B cell (primary cell): Measurements from ENCODE around the gene WDR48. TPM values are rescaled to one million over a fixed set of nuclear protein-coding genes. Genes with fewer than 3 reads are reported as not detected.

Experiments
- ATAC-seq: fragments of 200-7000 bp; cut with Tn5 transposase; one replicate; pipeline ENCODE4 v1.10.0; 2021; ENCODE audit warnings: low read depth, mild to moderate bottlenecking, moderate number of reproducible peaks, moderate library complexity
- CTCF ChIA-PET: fragments of 350-600 bp; sonication (Branson Sonifier 250); formaldehyde crosslinking; loops from one replicate; lab custom pipeline; 2021; ENCODE audit warnings: antibody characterized with exemption, inconsistent platforms; lab: Charles Lee
- POLR2A ChIA-PET: fragments of 350-600 bp; sonication (Branson Sonifier 250); formaldehyde crosslinking; loops from one replicate; lab custom pipeline; 2021; ENCODE audit warnings: antibody characterized with exemption; lab: Charles Lee
- DNase-seq: peaks from one replicate; pipeline ENCODE4 v3.0.0; 2013
- H2AFZ ChIP-seq: 2 replicates; pipeline ENCODE4 v1.6.1; 2012; ENCODE audit warnings: mild to moderate bottlenecking, low read depth, low read length; ENCODE audit not compliant: insufficient read depth, poor library complexity, severe bottlenecking
- H3K27ac ChIP-seq, 2 donors: 1 replicate in 1 of 2; 2 replicates in 1 of 2; pipeline ENCODE4 v1.5.1; 2012 to 2013; ENCODE audit warnings: low read length in 2 of 2, mild to moderate bottlenecking in 2 of 2, moderate library complexity in 1 of 2
- H3K27me3 ChIP-seq, 4 experiments: fragments of 200-600 bp in 1 of 4; sonication (generic) in 1 of 4; replicated peaks in 1 of 4; 1 replicate in 2 of 4; 2 replicates in 2 of 4; pipeline versions ENCODE4 v1.6.1 to v1.7.0; 2013 to 2016; ENCODE audit warnings: low read length in 3 of 4, mild to moderate bottlenecking in 2 of 4, mixed read lengths in 1 of 4, moderate library complexity in 1 of 4; ENCODE audit not compliant: insufficient read depth in 4 of 4, control insufficient read depth in 3 of 4; ENCODE audit errors: control extremely low read depth in 1 of 4
- H3K36me3 ChIP-seq, 2 experiments: replicated peaks in 1 of 2; 1 replicate in 1 of 2; 2 replicates in 1 of 2; pipeline versions ENCODE4 v1.6.1 to v1.7.1; 2013; ENCODE audit warnings: low read length in 1 of 2; ENCODE audit not compliant: insufficient read depth in 2 of 2, control insufficient read depth in 1 of 2; ENCODE audit errors: control extremely low read depth in 1 of 2, extremely low read depth in 1 of 2
- H3K4me1 ChIP-seq, 2 donors: fragments of 200-600 bp in 1 of 2; sonication (generic) in 1 of 2; 1 replicate in 1 of 2; 2 replicates in 1 of 2; pipeline versions ENCODE4 v1.5.1 to v1.6.1; 2013 to 2017; ENCODE audit warnings: low read length in 2 of 2; ENCODE audit not compliant: control insufficient read depth in 2 of 2, insufficient read depth in 2 of 2
- H3K4me2 ChIP-seq: replicated peaks from 2 replicates; pipeline ENCODE3; 2012; ENCODE audit warnings: mild to moderate bottlenecking, low read depth, low read length; ENCODE audit not compliant: poor library complexity, severe bottlenecking
- H3K4me3 ChIP-seq, 5 experiments: fragments of 200-600 bp in 1 of 5; sonication (generic) in 1 of 5; 1 replicate in 3 of 5; 2 replicates in 2 of 5; pipeline versions ENCODE4 v1.5.1 to v1.7.0; 2011 to 2016; ENCODE audit warnings: low read length in 4 of 5, mild to moderate bottlenecking in 4 of 5, low read depth in 2 of 5, control low read depth in 1 of 5, moderate library complexity in 1 of 5; ENCODE audit not compliant: insufficient read depth in 1 of 5; ENCODE audit errors: control extremely low read depth in 1 of 5, extremely low read depth in 1 of 5
- H3K79me2 ChIP-seq: fragments of 200-600 bp; sonication (generic); one replicate; pipeline ENCODE4 v1.6.0; 2016; ENCODE audit warnings: low read length; ENCODE audit not compliant: control insufficient read depth, insufficient read depth
- H3K9ac ChIP-seq: fragments of 200-600 bp; sonication (generic); 2 replicates; pipeline ENCODE4 v1.6.1; 2017; ENCODE audit warnings: mild to moderate bottlenecking, low read length, moderate library complexity
- H3K9me3 ChIP-seq, 3 donors: one replicate each; pipeline versions ENCODE4 v1.6.1 to v1.7.1; 2013; ENCODE audit warnings: low read length in 2 of 3; ENCODE audit not compliant: control insufficient read depth in 2 of 3, insufficient read depth in 1 of 3; ENCODE audit errors: control extremely low read depth in 1 of 3
- H4K20me1 ChIP-seq: 2 replicates; pipeline ENCODE4 v1.6.0; 2012; ENCODE audit warnings: mild to moderate bottlenecking, low read length; ENCODE audit not compliant: insufficient read depth, control insufficient read depth, poor library complexity, severe bottlenecking
- H3K27ac Mint-ChIP-seq: one replicate; pipeline ENCODE4 v1.8.0; 2021; ENCODE audit warnings: mixed read lengths
- H3K27me3 Mint-ChIP-seq: one replicate; pipeline ENCODE4 v1.8.0; 2021; ENCODE audit warnings: mixed read lengths
- H3K4me1 Mint-ChIP-seq: one replicate; pipeline ENCODE4 v1.8.0; 2021; ENCODE audit warnings: mixed read lengths
- H3K4me3 Mint-ChIP-seq: one replicate; pipeline ENCODE4 v1.8.0; 2021; ENCODE audit warnings: mixed read lengths
- H3K9me3 Mint-ChIP-seq: one replicate; pipeline ENCODE4 v1.8.0; 2022; ENCODE audit warnings: mixed read lengths; ENCODE audit not compliant: insufficient read depth
- EZH2 ChIP-seq: IDR thresholded peaks from 2 replicates; pipeline ENCODE4 v1.6.1; 2012; ENCODE audit warnings: borderline replicate concordance, low read depth, mild to moderate bottlenecking, moderate library complexity, low read length; ENCODE audit not compliant: insufficient read depth, poor library complexity, severe bottlenecking
- WGBS: methylation state at CpG from one replicate; pipeline ENCODE4 v1.1.5; 2013; ENCODE audit warnings: missing lambda C conversion rate; ENCODE audit not compliant: insufficient coverage; 5-methylcytosine and 5-hydroxymethylcytosine counted together
- intact Hi-C: fragments of 100-400 bp; cut with micrococcal nuclease; formaldehyde crosslinking; loops from one replicate; pipeline ENCODE4 v1.10.0; 2022
- polyA plus RNA-seq: library from polyadenylated mRNA; depleted of rRNA; stranded (reverse); fragments of >200 nt; gene quantifications from 2 replicates; pipeline ENCODE4 v1.2.3, GENCODE V29; 2012
- total RNA-seq, 2 donors: library from RNA; stranded (reverse); fragments of 120-200 nt in 1 of 2; gene quantifications; 1 replicate in 1 of 2; 2 replicates in 1 of 2; pipeline versions ENCODE4 v1.2.3 to v1.2.4, GENCODE V29; 2013 to 2022
- TF ChIP-seq, protein P1 (sequence below): fragments of 200-600 bp; IDR thresholded peaks from one replicate; pipeline ENCODE4 v1.8.0; 2022; ENCODE audit warnings: antibody characterized with exemption, mild to moderate bottlenecking

Gene WDR48
- total and polyA plus RNA-seq, 2 donors (not counting 1 experiment from before 2014, with no cell fraction given), result 20.8 to 68.6 TPM

GRCh38 chr3:39137991-39138803 lies 86.4 kb downstream of the WDR48 start:
- intact Hi-C loops, result no loop called here
- TF ChIP-seq, protein P1, sequence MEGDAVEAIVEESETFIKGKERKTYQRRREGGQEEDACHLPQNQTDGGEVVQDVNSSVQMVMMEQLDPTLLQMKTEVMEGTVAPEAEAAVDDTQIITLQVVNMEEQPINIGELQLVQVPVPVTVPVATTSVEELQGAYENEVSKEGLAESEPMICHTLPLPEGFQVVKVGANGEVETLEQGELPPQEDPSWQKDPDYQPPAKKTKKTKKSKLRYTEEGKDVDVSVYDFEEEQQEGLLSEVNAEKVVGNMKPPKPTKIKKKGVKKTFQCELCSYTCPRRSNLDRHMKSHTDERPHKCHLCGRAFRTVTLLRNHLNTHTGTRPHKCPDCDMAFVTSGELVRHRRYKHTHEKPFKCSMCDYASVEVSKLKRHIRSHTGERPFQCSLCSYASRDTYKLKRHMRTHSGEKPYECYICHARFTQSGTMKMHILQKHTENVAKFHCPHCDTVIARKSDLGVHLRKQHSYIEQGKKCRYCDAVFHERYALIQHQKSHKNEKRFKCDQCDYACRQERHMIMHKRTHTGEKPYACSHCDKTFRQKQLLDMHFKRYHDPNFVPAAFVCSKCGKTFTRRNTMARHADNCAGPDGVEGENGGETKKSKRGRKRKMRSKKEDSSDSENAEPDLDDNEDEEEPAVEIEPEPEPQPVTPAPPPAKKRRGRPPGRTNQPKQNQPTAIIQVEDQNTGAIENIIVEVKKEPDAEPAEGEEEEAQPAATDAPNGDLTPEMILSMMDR, result no peak
- TF ChIP-seq EZH2, result no peak
- CTCF ChIA-PET, result interaction anchor here (1.0 kb wide), 1 partner anchor 11 kb away, joined by 3 read pairs; no protein-coding TSS in a partner anchor

More at GRCh38 chr3:39137991-39138803, 86.4 kb downstream of the WDR48 start:
- Histone ChIP-seq H3K9me3 (no peaks in the 10 kb centered on the region), H3K27ac (no peak overlapping the region), H3K79me2 (peaks cover 15% of the 10 kb centered on the region), H3K4me2 (no peak overlapping the region), H3K4me3 (no peak overlapping the region), H3K27me3 (no peaks in the 10 kb centered on the region), H3K4me1 (peaks cover 22 to 27% of the 10 kb centered on the region in 2 donors), H2AFZ (no peak overlapping the region), H4K20me1 (peaks cover 31% of the 10 kb centered on the region), H3K9ac (no peak overlapping the region), H3K36me3 (peaks cover 0 to 55% of the 10 kb centered on the region in 2 experiments)
- DNase-seq (no peak), ATAC-seq (no peak)
- POLR2A ChIA-PET, result no interaction called here
- Mint-ChIP-seq H3K9me3 (no peaks in the 10 kb centered on the region), H3K4me3 (no peak overlapping the region), H3K27ac (peak overlapping the region; percentile 53), H3K27me3 (no peaks in the 10 kb centered on the region), H3K4me1 (peaks cover 26% of the 10 kb centered on the region)
- 99% methylated on average over 6 of the region's 10 CpGs for WGBS
